NCI-H69 (cell line): ENCODE measurements around the gene FIBCD1.

Experiments used
- DNase-seq: peaks from one replicate; lab custom pipeline; 2025; lab: John Stamatoyannopoulos, UW

FIBCD1 gene

DNA sequence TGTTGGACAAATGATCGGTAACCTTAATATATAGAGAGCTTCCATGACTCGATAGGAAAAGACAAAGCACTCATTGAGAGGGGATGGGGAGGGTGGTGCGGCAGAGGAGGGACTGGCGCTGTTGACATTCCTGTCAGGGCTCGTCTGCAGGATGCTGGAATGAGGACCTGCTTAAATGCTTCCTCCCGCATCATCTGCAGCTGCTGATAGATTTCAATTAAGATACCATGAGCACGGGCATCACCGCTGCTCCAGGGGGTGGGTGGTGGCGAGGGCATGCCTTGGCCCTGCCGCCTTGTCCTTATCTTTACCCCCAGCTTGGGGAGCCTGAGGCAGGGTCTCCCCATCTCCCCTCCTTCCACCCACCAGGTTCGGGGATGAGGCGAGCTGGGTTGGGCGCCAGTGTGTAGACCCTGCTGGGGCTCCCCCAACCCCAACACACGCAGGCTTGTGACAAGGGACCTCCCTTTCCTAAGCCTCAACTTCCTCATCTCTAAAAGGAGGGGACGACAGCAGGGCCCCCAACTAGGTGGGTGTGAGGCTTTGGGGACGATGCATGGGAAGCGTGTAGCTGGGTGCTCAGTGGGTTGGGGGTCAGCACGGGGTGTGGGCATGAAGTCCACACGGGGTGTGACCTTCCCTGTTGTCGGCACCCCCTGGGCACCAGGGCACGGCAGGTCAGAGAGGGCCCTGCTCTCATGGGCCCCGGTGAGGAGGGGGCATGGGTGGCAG lies 30.7 kb downstream of the FIBCD1 start:
- peak; percentile 25 for DNase-seq

GRCh38 chr9:130906735-130907416 lies 32.2 kb downstream of the FIBCD1 start:
- DNase-seq = peak; percentile 28

- no peak for DNase-seq
Observed at GRCh38 chr9:130905902-130906734, 32.9 kb downstream of the FIBCD1 start.

GRCh38 chr9:130905125-130905901 lies 33.7 kb downstream of the FIBCD1 start:
- DNase-seq = no peak

- no peak for DNase-seq
Observed at GRCh38 chr9:130904070-130905044, 34.7 kb downstream of the FIBCD1 start.

GRCh38 chr9:130903194-130904069 lies 35.6 kb downstream of the FIBCD1 start:
- no peak for DNase-seq

- no peak for DNase-seq
Observed at GRCh38 chr9:130902204-130903185, 36.6 kb downstream of the FIBCD1 start.

DNA sequence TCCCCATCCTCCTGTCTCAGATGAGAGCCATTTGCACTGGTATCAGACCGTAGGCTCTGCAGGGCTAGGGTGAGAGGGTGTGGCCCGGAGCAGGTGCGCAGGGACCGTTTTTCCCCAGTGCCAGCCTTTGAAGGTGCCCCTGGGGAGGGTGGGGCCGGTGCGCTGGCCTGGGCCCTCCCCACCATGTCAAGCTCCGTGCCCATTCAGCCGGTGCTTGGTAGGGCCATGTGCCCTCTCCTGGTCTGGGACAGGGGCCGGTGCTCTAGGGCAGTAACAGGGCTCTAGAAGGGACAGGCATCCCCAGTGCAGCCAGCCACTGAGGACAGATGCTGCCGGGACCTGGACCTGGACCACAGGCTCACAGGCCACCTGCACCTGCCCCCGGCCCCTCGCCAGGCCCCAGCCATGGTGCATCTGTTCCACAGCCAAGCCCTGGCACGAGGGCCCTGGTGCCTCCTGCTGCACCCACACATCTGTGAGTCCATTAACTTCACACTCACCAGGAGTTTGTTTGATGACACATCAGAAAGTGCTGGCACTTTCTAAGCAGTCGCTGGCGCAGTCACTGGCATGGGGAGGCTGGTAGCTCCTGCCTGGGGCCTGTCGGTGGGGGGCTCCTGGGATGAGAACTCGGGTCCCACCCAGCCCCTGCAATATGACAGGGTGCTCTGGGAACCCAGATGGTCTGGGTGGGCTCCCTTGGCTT lies 37.4 kb downstream of the FIBCD1 start:
- DNase-seq = peak; percentile 44

- peak; percentile 45 for DNase-seq
Observed at GRCh38 chr9:130900701-130901497, 38.1 kb downstream of the FIBCD1 start.

- DNase-seq = no peak
Observed at GRCh38 chr9:130899051-130899748, 39.8 kb downstream of the FIBCD1 start.

- peak; percentile 37 for DNase-seq
Observed at GRCh38 chr9:130898552-130898852, 40.5 kb downstream of the FIBCD1 start.

DNA sequence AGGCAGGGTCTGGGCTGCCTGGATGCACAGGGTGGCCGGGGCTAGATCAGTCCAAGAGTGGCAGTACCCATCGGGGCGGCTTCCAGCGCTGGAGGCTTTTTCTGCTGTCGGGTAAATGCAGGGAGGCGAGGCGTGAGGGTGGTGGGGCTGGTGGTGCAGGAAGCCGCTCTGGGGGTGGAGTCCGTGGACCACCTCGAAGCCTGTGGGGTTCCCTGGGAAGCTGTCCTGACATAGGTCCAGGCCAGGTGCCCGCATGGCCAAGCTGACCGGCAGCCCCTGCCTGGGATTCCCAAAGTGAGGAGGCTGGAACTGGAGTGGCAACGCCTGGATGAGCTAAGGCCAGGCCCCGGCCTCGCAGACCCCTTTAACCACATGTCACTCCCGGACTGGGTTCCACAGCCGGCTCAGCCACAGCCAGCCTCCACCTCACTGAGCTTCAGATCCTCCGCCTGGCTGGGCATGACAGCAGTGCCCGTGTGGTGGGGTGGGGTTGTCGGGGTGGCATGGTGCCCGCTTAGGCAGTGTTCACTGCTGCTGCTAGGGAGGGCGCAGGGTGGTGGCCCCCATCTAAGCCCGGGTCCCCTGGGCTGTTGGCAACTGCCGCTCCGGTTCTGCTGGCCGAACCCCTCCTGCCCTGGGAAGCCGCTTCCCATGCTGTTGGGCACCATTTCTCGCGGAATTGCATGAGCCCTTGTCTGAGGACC lies 41.0 kb downstream of the FIBCD1 start:
- DNase-seq = no peak

GRCh38 chr9:130897105-130897751 lies 41.8 kb downstream of the FIBCD1 start:
- no peak for DNase-seq

DNA sequence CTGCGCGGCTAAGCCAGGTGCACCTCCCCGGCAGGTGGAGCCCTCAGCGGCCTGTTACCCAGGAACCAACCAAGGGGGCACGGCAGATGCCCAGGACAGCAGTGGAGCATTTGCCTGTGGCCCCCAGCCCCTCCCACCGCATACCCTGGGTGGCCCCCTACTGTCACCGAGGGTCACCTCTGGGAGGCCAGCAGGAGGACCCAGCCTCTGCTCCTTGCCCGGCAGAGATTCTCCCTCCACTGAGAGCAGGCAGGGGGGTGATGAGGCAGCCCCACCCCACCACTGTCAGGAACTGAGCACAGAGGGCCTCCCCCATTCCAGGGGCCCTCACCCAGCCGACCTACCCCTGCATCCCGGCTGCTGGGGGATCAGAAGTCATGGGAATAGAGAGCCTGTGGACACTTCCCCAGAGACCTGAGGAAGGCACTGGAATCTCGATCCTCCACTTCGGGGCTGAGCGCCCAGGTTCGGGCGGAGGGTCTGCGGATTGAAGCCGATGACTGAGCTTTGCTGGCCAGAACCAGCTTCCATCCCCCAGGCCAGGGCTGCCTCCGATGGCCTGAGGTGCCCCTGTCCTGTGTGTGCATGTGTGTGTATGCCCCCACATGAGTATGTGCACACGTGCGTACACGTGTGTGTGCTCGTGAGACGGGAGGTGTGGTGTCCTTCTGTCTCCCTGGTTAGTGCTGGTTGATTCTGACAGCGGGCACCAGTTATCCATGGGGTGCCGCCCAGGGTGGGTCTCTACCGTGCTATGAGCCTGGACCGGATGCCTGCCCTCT lies 42.6 kb downstream of the FIBCD1 start, which contains the start of gene QRFP:
TSS of gene QRFP (minus strand) at position 580 of the 782 bp plus-strand sequence. CDS start 2,974 bp downstream, outside the sequence.
- peak; percentile 38 for DNase-seq
